CD14-positive monocyte (primary cell): ENCODE measurements around the gene CTNNBL1. TPM values are rescaled to one million over a fixed set of nuclear protein-coding genes. Genes with fewer than 3 reads are reported as not detected.

Experiments
- DNase-seq, 3 donors: peaks; one replicate each; pipeline ENCODE4 v3.0.0-alpha.2; 2011 to 2022
- H2AFZ ChIP-seq: 2 replicates; pipeline ENCODE4 v1.6.0; 2012; ENCODE audit warnings: mild to moderate bottlenecking, low read depth, low read length, inconsistent platforms; ENCODE audit not compliant: insufficient read depth, poor library complexity, severe bottlenecking
- H3K27ac ChIP-seq, 2 donors: 1 replicate in 1 of 2; 2 replicates in 1 of 2; pipeline ENCODE4 v1.5.1; 2012 to 2013; ENCODE audit warnings: low read length in 2 of 2, control low read depth in 1 of 2, inconsistent platforms in 1 of 2, low read depth in 1 of 2, mild to moderate bottlenecking in 1 of 2
- H3K27me3 ChIP-seq, 2 donors: one replicate each; pipeline versions ENCODE4 v1.6.0 to v1.6.1; 2011 to 2013; ENCODE audit warnings: low read length in 2 of 2; ENCODE audit not compliant: control insufficient read depth in 2 of 2, insufficient read depth in 2 of 2
- H3K36me3 ChIP-seq, 2 donors: replicated peaks in 1 of 2; 1 replicate in 1 of 2; 2 replicates in 1 of 2; pipeline versions ENCODE4 v1.5.1 to v1.6.1; 2012 to 2013; ENCODE audit warnings: low read length in 2 of 2, control low read depth in 1 of 2, inconsistent platforms in 1 of 2, mild to moderate bottlenecking in 1 of 2; ENCODE audit not compliant: insufficient read depth in 2 of 2, control insufficient read depth in 1 of 2
- H3K4me1 ChIP-seq, 2 donors: 1 replicate in 1 of 2; 2 replicates in 1 of 2; pipeline versions ENCODE4 v1.5.1 to v1.6.1; 2012 to 2013; ENCODE audit warnings: low read length in 2 of 2, control low read depth in 1 of 2, inconsistent platforms in 1 of 2, mild to moderate bottlenecking in 1 of 2, moderate library complexity in 1 of 2; ENCODE audit not compliant: insufficient read depth in 2 of 2, control insufficient read depth in 1 of 2
- H3K4me2 ChIP-seq: replicated peaks from 2 replicates; pipeline ENCODE3; 2012; ENCODE audit warnings: low read length, moderate library complexity, mild to moderate bottlenecking; ENCODE audit not compliant: poor library complexity, severe bottlenecking; ENCODE audit errors: extremely low read depth
- H3K4me3 ChIP-seq, 3 experiments: fragments of 200-600 bp in 1 of 3; sonication (generic) in 1 of 3; replicated peaks in 1 of 3; 1 replicate in 2 of 3; 2 replicates in 1 of 3; pipeline ENCODE4 v1.5.1; 2011 to 2013; ENCODE audit warnings: low read length in 3 of 3, mild to moderate bottlenecking in 3 of 3, control low read depth in 2 of 3, low read depth in 2 of 3, inconsistent platforms in 1 of 3, moderate library complexity in 1 of 3
- H3K79me2 ChIP-seq: 2 replicates; pipeline ENCODE4 v1.6.0; 2012; ENCODE audit warnings: mild to moderate bottlenecking, control low read depth, inconsistent platforms, low read length, moderate library complexity; ENCODE audit not compliant: insufficient read depth
- H3K9ac ChIP-seq: 2 replicates; pipeline ENCODE4 v1.6.0; 2017; ENCODE audit warnings: low read length, mild to moderate bottlenecking; ENCODE audit not compliant: insufficient read depth, poor library complexity, severe bottlenecking
- H3K9me3 ChIP-seq, 2 donors: replicated peaks in 1 of 2; 1 replicate in 1 of 2; 2 replicates in 1 of 2; pipeline versions ENCODE4 v1.5.1 to v1.6.1; 2012 to 2013; ENCODE audit warnings: low read length in 2 of 2, control low read depth in 1 of 2; ENCODE audit not compliant: control insufficient read depth in 1 of 2, insufficient read depth in 1 of 2
- H4K20me1 ChIP-seq: 2 replicates; pipeline ENCODE4 v1.6.0; 2012; ENCODE audit warnings: mild to moderate bottlenecking, low read length, control low read depth, moderate library complexity; ENCODE audit not compliant: insufficient read depth
- H3K27ac Mint-ChIP-seq, 7 donors: one replicate each; pipeline ENCODE4 v1.8.0; 2020; ENCODE audit warnings: mild to moderate bottlenecking in 7 of 7, mixed read lengths in 7 of 7, moderate library complexity in 6 of 7, inconsistent platforms in 2 of 7
- H3K27me3 Mint-ChIP-seq, 3 donors: one replicate each; pipeline ENCODE4 v1.8.0; 2021 to 2022; ENCODE audit warnings: low read depth in 3 of 3, mild to moderate bottlenecking in 3 of 3, mixed read lengths in 3 of 3, moderate library complexity in 3 of 3, inconsistent platforms in 1 of 3
- H3K36me3 Mint-ChIP-seq, 2 donors: one replicate each; pipeline ENCODE4 v1.8.0; 2020; ENCODE audit warnings: mixed read lengths in 2 of 2, inconsistent platforms in 1 of 2, mild to moderate bottlenecking in 1 of 2
- H3K4me1 Mint-ChIP-seq: one replicate; pipeline ENCODE4 v1.8.0; 2020; ENCODE audit warnings: mild to moderate bottlenecking, mixed read lengths
- H3K4me3 Mint-ChIP-seq, 2 donors: one replicate each; pipeline ENCODE4 v1.8.0; 2020; ENCODE audit warnings: mild to moderate bottlenecking in 2 of 2, mixed read lengths in 2 of 2, moderate library complexity in 1 of 2
- H3K9me3 Mint-ChIP-seq, 7 donors: one replicate each; pipeline ENCODE4 v1.8.0; 2020 to 2022; ENCODE audit warnings: mixed read lengths in 7 of 7, mild to moderate bottlenecking in 6 of 7, moderate library complexity in 6 of 7, inconsistent platforms in 2 of 7
- WGBS: methylation state at CpG from one replicate; pipeline ENCODE4 v1.1.5; 2013; ENCODE audit warnings: missing lambda C conversion rate; ENCODE audit not compliant: insufficient coverage; 5-methylcytosine and 5-hydroxymethylcytosine counted together
- intact Hi-C, 2 donors: fragments of 100-400 bp; cut with micrococcal nuclease; formaldehyde crosslinking; loops; one replicate each; pipeline versions ENCODE4 v1.15.0 to v1.15.1; 2023
- polyA plus RNA-seq, 3 donors: library from polyadenylated mRNA; depleted of rRNA in 1 of 3; unstranded in 2 of 3; stranded (reverse) in 1 of 3; fragments of 300-500 nt in 2 of 3; fragments of >200 nt in 1 of 3; fragmentation: Illumina TruSeq in 2 of 3; gene quantifications; 1 replicate in 2 of 3; 2 replicates in 1 of 3; pipeline ENCODE4 v1.2.3, GENCODE V29; 2012 to 2021
- TF ChIP-seq, protein P1 (sequence below): fragments of 200-600 bp; IDR thresholded peaks from one replicate; pipeline ENCODE4 v1.8.0; 2022; ENCODE audit warnings: antibody characterized with exemption, mild to moderate bottlenecking

CTNNBL1 gene
- polyA plus RNA-seq, 3 donors: 35.5 to 83.2 (median 77.3) TPM

DNA sequence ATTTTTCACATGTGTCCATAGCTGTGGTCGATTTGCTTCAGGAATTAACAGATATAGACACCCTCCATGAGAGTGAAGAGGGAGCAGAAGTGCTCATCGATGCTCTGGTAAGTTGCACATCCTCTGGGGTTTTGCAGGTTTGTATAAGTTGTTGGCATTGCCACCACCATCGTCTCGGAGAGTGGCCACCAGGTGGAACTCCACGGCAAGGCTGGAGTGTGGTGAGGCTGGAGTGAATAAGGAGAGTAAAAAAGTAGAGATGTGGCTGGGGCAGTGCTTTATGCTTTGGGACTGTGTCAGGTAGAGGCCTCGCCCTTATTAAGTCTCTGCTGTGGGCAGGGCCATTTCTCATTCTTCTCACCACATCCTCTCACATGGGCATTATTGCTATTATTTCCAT lies 63.7 kb downstream of the CTNNBL1 start:
- TF ChIP-seq, protein P1, sequence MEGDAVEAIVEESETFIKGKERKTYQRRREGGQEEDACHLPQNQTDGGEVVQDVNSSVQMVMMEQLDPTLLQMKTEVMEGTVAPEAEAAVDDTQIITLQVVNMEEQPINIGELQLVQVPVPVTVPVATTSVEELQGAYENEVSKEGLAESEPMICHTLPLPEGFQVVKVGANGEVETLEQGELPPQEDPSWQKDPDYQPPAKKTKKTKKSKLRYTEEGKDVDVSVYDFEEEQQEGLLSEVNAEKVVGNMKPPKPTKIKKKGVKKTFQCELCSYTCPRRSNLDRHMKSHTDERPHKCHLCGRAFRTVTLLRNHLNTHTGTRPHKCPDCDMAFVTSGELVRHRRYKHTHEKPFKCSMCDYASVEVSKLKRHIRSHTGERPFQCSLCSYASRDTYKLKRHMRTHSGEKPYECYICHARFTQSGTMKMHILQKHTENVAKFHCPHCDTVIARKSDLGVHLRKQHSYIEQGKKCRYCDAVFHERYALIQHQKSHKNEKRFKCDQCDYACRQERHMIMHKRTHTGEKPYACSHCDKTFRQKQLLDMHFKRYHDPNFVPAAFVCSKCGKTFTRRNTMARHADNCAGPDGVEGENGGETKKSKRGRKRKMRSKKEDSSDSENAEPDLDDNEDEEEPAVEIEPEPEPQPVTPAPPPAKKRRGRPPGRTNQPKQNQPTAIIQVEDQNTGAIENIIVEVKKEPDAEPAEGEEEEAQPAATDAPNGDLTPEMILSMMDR: no peak
- no peak overlapping the region for H2AFZ ChIP-seq
- no peak for DNase-seq
- no peaks in the 10 kb centered on the region for H3K27me3 ChIP-seq
- Mint-ChIP-seq H3K27me3 (no peaks in the 10 kb centered on the region), H3K4me1 (no peaks in the 10 kb centered on the region), H3K36me3 (peaks cover 65% of the 10 kb centered on the region in 2 donors), H3K9me3 (no peaks in the 10 kb centered on the region), H3K27ac (peak overlapping the region in 1 of 7 donors; percentile 12), H3K4me3 (no peak overlapping the region)
- no peak overlapping the region for H3K9ac ChIP-seq
- WGBS: 90% methylated on average over 2 of the region's 6 CpGs
- H4K20me1 ChIP-seq: no peaks in the 10 kb centered on the region
- intact Hi-C loops: no loop called here
- H3K9me3 ChIP-seq: no peaks in the 10 kb centered on the region
- H3K4me2 ChIP-seq: no peak overlapping the region
- H3K27ac ChIP-seq: no peak overlapping the region
- peaks cover 28 to 75% of the 10 kb centered on the region in 2 donors for H3K36me3 ChIP-seq
- no peaks in the 10 kb centered on the region for H3K79me2 ChIP-seq
- H3K4me1 ChIP-seq: no peaks in the 10 kb centered on the region
- no peak overlapping the region for H3K4me3 ChIP-seq

DNA sequence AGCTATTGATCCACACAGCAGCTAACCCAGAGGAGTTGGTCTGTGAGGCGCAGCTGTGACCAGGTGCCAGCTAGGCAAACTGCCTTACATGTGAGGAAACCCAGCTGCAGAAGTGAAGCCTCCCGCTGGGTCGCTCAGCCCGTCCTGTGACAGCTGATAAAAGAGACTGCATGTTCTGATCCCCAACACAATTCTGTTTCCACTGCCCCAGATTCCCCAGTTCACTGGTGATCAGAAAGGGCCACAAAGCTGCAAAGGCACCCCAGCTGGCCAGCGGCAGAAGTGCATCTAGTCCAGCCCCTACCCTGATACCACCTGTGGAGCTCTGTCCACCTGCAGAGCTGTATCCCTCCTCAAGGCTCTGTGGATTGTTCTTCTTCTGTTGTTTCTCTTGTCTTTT lies 64.5 kb downstream of the CTNNBL1 start:
- Mint-ChIP-seq H3K4me1 (no peaks in the 10 kb centered on the region), H3K9me3 (no peaks in the 10 kb centered on the region), H3K27me3 (no peaks in the 10 kb centered on the region), H3K27ac (peak overlapping the region in 1 of 7 donors; percentile 64), H3K36me3 (peaks cover 67% of the 10 kb centered on the region in 2 donors), H3K4me3 (no peak overlapping the region)
- DNase-seq: no peak
- Histone ChIP-seq H3K9me3 (no peaks in the 10 kb centered on the region), H2AFZ (no peak overlapping the region), H3K4me1 (no peaks in the 10 kb centered on the region), H4K20me1 (no peaks in the 10 kb centered on the region), H3K79me2 (no peaks in the 10 kb centered on the region), H3K4me2 (no peak overlapping the region), H3K4me3 (no peak overlapping the region), H3K27me3 (no peaks in the 10 kb centered on the region), H3K36me3 (peaks cover 27 to 78% of the 10 kb centered on the region in 2 donors), H3K9ac (no peak overlapping the region), H3K27ac (no peak overlapping the region)
- TF ChIP-seq, protein P1: peak; percentile 27
- 97% methylated on average over 5 of the region's 5 CpGs for WGBS
- intact Hi-C loops: no loop called here
